ENCODE results near the gene CCR2. TPM values are rescaled to one million over a fixed set of nuclear protein-coding genes. Genes with fewer than 3 reads are reported as not detected.

Gene CCR2
- polyA plus RNA-seq, 3 donors = 20.5 to 181 (median 145) TPM

DNA sequence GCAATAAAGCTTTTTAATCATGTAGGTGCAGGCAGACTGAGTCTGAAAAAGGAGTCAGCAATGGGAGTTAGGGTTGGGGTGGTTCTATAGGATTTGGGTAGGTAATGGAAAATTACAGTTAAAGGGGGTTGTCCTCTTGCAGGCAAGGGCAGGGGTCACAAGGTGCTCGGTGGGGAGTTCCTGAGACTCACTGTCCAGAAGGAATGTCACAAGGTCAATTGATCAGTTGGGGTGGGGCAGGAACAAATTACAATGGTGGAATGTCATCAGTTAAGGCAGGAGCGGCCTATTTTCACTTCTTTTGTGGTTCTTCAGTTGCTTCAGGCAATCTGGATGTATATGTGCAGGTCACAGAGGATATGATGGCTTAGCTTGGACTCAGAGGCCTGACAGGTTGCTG lies 39.1 kb downstream of the CCR2 start:
- Histone ChIP-seq H3K4me2 (replicated peaks; ENCODE audit: extremely low read depth, low read length, poor library complexity, severe bottlenecking) (no peak overlapping the region), H4K20me1 (ENCODE audit: insufficient read depth, low read length) (no peaks in the 10 kb centered on the region), H3K9me3 (replicated peaks in 1 of 2; ENCODE audit: control insufficient read depth in 1 of 2, insufficient read depth in 1 of 2, low read length in 2 of 2) (peaks cover 0 to under 1% of the 10 kb centered on the region in 2 donors), H3K36me3 (replicated peaks in 1 of 2; ENCODE audit: control insufficient read depth in 1 of 2, insufficient read depth in 2 of 2, low read length in 2 of 2) (no peaks in the 10 kb centered on the region), H3K4me3 (replicated peaks in 1 of 3; ENCODE audit: low read depth in 2 of 3, low read length in 3 of 3) (no peak overlapping the region), H3K9ac (ENCODE audit: insufficient read depth, low read length, poor library complexity, severe bottlenecking) (no peak overlapping the region), H3K27ac (ENCODE audit: low read depth in 1 of 2, low read length in 2 of 2) (no peak overlapping the region), H2AFZ (ENCODE audit: insufficient read depth, low read depth, low read length, poor library complexity, severe bottlenecking) (no peak overlapping the region), H3K27me3 (ENCODE audit: control insufficient read depth in 2 of 2, insufficient read depth in 2 of 2, low read length in 2 of 2) (no peaks in the 10 kb centered on the region), H3K79me2 (ENCODE audit: insufficient read depth, low read length) (no peaks in the 10 kb centered on the region), H3K4me1 (ENCODE audit: control insufficient read depth in 1 of 2, insufficient read depth in 2 of 2, low read length in 2 of 2) (peaks cover 37 to 45% of the 10 kb centered on the region in 2 donors)
- Mint-ChIP-seq H3K36me3 (peaks cover 0 to 5% of the 10 kb centered on the region in 2 donors), H3K9me3 (peaks cover 0 to 2% (median 0%) of the 10 kb centered on the region in 7 donors), H3K27ac (peak overlapping the region in 5 of 7 donors; percentile 19 to 79 (median 46)), H3K27me3 (ENCODE audit: low read depth in 3 of 3) (peaks cover 0 to 4% (median 0%) of the 10 kb centered on the region in 3 donors), H3K4me1 (peaks cover 47% of the 10 kb centered on the region), H3K4me3 (no peak overlapping the region)
- DNase-seq = no peak
- TF ChIP-seq, protein P1, sequence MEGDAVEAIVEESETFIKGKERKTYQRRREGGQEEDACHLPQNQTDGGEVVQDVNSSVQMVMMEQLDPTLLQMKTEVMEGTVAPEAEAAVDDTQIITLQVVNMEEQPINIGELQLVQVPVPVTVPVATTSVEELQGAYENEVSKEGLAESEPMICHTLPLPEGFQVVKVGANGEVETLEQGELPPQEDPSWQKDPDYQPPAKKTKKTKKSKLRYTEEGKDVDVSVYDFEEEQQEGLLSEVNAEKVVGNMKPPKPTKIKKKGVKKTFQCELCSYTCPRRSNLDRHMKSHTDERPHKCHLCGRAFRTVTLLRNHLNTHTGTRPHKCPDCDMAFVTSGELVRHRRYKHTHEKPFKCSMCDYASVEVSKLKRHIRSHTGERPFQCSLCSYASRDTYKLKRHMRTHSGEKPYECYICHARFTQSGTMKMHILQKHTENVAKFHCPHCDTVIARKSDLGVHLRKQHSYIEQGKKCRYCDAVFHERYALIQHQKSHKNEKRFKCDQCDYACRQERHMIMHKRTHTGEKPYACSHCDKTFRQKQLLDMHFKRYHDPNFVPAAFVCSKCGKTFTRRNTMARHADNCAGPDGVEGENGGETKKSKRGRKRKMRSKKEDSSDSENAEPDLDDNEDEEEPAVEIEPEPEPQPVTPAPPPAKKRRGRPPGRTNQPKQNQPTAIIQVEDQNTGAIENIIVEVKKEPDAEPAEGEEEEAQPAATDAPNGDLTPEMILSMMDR (IDR thresholded peaks at IDR 0.05) = no peak
- 81% methylated on average over 2 of the region's 2 CpGs for WGBS (ENCODE audit: insufficient coverage)
- intact Hi-C loops (cut with micrococcal nuclease) = no loop called here

DNA sequence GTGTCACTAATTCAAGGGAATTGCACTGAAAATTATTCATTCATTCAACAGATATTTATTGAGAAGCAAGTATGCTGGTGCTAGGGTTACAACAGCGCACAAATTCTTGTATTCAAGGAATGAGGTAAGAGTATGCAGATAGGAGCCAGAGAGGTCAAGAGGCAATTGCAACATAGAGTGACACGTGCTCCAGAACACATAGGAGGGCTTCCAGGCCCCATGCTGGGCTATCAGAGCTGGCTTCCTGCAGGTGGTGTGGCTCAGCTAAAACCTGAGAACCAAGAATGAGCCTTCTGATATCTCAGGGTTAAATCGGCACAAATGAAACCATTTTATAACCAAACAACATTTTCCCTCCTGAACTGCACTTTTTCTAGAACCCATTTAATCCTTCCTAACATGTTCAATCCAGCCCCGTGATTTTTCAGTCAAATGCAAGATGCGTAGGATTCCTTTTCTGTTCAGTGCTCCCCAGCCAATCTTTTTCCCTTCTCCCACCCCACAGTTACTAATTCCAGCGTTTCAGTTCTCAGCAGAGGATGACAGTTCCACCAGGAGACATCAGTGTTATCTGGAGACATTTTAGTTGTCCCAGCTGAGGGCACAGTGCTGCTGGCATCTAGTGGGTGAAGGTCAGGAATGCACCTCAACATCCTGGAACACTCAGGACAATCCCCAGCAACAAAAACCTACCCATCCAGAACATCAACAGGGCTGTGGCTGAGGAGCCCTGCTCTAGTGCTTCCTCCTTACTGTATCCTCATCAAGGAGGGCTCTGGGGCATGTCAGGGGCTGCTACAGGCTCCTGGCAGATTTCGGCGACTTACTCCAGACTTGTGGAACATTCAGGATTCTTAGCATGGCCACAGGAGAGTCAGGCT lies 39.9 kb downstream of the CCR2 start:
- Mint-ChIP-seq H3K4me3 (no peak overlapping the region), H3K4me1 (peaks cover 47% of the 10 kb centered on the region), H3K9me3 (peaks cover 0 to 2% (median 0%) of the 10 kb centered on the region in 7 donors), H3K27me3 (ENCODE audit: low read depth in 3 of 3) (peaks cover 0 to 4% (median 0%) of the 10 kb centered on the region in 3 donors), H3K36me3 (peaks cover 0 to 5% of the 10 kb centered on the region in 2 donors), H3K27ac (peak overlapping the region; percentile 19 to 88 (median 69))
- Histone ChIP-seq H3K4me1 (ENCODE audit: control insufficient read depth in 1 of 2, insufficient read depth in 2 of 2, low read length in 2 of 2) (peaks cover 37 to 45% of the 10 kb centered on the region in 2 donors), H3K27me3 (ENCODE audit: control insufficient read depth in 2 of 2, insufficient read depth in 2 of 2, low read length in 2 of 2) (no peaks in the 10 kb centered on the region), H3K9ac (ENCODE audit: insufficient read depth, low read length, poor library complexity, severe bottlenecking) (no peak overlapping the region), H3K4me3 (replicated peaks in 1 of 3; ENCODE audit: low read depth in 2 of 3, low read length in 3 of 3) (no peak overlapping the region), H3K79me2 (ENCODE audit: insufficient read depth, low read length) (no peaks in the 10 kb centered on the region), H4K20me1 (ENCODE audit: insufficient read depth, low read length) (no peaks in the 10 kb centered on the region), H3K4me2 (replicated peaks; ENCODE audit: extremely low read depth, low read length, poor library complexity, severe bottlenecking) (no peak overlapping the region), H2AFZ (ENCODE audit: insufficient read depth, low read depth, low read length, poor library complexity, severe bottlenecking) (no peak overlapping the region), H3K27ac (ENCODE audit: low read depth in 1 of 2, low read length in 2 of 2) (no peak overlapping the region), H3K36me3 (replicated peaks in 1 of 2; ENCODE audit: control insufficient read depth in 1 of 2, insufficient read depth in 2 of 2, low read length in 2 of 2) (no peaks in the 10 kb centered on the region), H3K9me3 (replicated peaks in 1 of 2; ENCODE audit: control insufficient read depth in 1 of 2, insufficient read depth in 1 of 2, low read length in 2 of 2) (no peaks in the 10 kb centered on the region)
- DNase-seq = peak in 2 of 3 donors; percentile 79 to 82
- intact Hi-C loops (cut with micrococcal nuclease) = no loop called here
- 60% methylated on average over 5 of the region's 8 CpGs for WGBS (ENCODE audit: insufficient coverage)
- TF ChIP-seq, protein P1 (IDR thresholded peaks at IDR 0.05) = no peak

Measured in CD14-positive monocyte (primary cell).